Stimulated activated CD8-positive, alpha-beta memory T cell treated with anti-CD3 and anti-CD28 coated beads, Interleukin-15, amount 100 ng/mL, for 24 hours (primary cell): ENCODE measurements around the gene PARVB.

ENCODE experiments used
- DNase-seq: peaks from one replicate; pipeline ENCODE4 v3.0.0-alpha.2; 2020; ENCODE audit warnings: low read depth

Gene PARVB

DNA sequence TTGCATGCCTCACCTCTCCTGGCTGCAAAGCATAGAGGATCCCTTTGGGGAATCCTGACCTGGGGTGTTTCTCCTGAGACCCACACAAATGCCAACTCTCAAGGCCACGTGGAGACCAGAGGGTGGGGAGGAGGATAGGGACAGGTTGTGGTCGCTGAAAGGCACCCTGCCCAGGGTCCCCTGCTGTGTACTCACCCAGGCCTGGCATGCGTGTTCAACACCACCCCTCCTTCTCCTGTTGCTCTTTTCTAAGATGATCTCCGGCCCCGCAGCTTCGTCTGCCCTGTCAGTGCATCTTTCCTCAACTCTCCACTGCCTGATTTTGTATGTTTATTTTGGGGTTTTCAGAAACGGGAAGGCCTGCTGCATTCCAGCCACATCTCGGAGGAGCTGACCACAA is 112.0 kb downstream of the PARVB start:
- no peak for DNase-seq

DNA sequence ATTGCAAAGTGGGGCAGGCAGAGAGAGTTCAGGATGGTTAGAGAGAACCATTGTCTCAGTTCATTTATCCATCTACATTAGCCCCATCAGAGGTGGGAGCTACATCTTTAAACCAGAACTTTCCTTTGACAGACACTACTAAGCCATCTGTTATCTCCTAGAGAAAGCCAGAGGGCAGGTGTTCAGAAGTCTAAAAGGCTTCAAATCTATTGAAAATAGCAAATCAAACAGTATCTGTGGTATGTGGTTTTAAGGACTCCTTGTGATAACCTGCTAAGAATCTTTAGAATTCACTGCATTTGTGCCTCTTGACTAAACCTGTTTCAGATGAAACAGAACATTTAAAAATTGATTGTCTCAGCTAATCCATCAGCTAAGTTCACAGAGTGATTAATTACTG is 112.7 kb downstream of the PARVB start:
- no peak for DNase-seq

DNA sequence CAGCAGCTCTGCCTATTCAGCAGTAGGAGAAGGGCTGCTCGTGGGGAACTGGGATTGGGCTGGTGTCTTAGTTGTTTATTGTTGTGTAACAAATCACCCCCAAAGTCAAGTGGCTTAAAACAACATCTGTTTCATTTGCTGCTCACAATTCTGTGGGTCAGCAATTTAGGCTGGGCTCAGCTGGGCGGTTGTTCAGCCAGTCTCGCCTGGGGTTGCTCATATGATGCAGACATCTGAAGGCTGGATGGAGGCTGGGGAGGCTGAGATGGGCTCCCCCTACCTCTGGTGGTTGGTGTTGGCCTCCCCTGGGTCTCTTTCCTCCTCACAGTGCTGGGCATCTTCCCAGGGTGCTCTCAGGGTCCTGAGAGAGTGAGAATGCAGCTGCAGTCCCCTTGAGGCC is 113.3 kb downstream of the PARVB start:
- no peak for DNase-seq

DNA sequence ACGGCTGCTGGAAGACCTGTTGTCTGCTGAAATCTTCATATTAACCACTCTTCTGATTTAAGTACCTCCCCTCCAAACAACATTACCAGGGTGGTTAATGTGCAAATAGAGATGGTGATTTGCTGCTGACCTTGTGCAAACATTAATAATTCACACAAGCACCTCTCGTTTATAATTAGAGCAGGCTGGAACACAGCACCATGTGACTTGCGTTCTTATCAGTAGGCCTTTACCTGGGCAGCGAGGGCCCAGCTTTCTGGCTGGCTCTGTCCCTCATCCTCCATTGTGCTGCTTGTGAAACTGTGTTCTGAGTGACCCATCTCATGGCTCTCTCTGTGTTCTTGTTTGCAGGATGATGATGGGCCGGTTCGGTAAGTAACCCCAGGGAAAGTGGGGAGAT is 115.7 kb downstream of the PARVB start:
- DNase-seq: no peak

DNA sequence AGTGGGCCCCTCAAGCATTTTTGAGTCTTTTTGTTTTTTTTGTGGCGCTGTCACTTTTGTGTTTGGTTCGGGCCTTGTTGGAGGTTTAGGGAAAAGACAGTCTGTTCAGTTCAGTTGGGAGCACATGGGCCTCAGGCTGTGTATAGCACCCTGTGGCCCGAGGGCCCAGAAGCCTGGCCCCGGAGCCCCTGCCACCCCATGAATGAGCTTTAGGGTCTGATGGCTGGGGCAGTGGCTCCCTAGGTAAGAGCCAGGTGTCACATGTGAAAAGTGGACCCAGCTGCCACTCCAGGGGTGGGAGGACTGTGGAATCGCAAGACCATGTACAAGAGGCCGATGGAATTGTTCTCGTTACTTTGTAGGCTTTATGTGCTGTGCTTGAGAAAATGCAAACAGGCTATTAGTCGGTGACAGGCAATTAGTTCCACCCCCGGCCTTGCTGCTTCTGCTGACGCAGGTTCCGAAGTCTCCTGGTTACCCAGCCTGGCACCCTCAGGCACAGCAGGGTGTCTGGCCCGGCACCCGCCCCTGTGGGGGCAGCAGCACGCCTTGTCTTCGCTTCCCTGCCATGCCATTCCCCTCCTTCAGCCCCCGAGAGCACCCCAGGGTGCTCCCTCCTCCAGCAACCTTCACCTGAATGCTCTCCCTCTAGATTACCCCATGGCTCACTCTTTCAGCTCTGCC is 118.5 kb downstream of the PARVB start:
- no peak for DNase-seq

DNA sequence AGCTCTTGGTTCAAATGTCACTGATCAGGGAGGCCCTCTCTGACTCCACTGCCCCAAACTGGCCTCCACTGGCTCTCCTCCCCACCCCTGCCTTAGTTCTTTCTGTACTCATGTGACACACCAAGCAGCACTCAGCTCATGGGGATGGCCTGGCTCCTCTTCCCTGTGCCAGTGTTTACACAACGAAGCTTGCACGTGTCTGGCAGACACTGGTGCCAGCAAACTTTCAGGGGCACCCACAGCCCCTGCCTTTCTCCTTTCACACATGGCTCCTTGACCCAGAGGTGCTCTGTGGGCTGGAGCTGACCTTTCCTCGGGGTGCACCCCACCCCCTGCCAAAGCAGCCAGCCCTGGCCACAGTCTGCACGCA is 119.0 kb downstream of the PARVB start:
- DNase-seq: no peak

DNA sequence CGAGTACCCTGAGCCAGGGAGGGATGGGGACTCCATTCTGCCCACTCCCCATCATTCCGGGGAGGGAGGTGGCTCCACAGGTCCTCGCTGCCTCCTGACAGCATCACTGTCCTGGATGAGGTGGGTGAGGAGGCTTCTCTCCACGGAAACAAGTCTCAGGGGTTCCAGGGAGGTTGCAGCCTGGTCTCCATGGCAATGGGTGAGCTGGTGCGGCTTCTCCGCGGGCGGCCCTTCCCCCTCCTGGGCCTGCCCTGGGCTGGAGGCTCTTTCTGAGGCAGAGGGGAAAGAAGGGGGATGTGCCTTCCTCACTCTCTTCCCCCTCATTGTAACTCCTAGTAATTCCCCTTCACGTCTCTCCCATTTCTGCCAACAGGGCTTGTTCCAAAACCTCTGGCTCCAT is 119.5 kb downstream of the PARVB start:
- no peak for DNase-seq

DNA sequence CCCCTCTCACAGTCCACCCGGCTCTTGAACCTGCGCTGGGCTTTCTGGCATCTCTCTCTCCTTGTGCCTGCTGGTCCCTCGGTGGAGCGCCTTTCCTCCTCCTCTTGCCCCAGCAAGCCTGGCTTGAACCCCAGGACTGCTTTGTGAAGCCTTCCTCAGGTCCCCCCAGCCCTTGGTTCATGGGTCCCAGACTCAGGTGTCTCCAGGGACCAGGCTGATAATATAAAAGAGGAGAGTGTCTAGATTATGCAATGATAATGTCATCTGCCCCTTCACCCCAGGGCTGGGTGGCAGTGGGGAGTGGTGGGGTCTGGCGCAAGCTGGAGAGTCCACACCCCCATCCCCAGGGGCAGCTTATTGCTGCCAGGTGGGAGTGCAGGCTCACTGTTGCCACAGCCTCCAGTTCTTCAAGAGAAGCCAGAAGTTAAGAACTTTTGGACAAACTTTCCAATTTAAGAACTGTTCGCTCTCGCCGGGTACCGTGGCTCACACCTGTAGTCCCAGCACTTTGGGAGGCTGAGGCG is 120.0 kb downstream of the PARVB start:
- DNase-seq: no peak

DNA sequence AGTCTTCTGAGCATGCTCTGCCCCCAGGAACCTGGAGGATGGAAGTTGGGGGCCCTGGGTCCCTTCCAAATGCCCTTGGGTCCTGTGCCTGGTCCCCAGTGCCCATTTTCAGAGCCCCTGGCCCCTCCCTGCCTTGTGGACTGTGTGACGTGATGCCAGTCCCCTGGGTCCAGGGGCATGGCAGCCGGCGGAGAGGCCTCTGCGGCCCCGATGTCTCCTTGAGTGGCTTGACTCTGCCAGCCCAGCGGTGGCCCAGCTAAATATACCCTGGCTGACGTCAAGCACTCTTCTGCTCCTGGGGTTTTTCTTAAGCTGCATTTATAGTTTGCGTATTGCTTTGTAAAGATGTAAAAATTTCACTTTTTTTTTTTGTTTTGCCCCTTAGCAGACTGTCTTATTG is 121.4 kb downstream of the PARVB start:
- no peak for DNase-seq

DNA sequence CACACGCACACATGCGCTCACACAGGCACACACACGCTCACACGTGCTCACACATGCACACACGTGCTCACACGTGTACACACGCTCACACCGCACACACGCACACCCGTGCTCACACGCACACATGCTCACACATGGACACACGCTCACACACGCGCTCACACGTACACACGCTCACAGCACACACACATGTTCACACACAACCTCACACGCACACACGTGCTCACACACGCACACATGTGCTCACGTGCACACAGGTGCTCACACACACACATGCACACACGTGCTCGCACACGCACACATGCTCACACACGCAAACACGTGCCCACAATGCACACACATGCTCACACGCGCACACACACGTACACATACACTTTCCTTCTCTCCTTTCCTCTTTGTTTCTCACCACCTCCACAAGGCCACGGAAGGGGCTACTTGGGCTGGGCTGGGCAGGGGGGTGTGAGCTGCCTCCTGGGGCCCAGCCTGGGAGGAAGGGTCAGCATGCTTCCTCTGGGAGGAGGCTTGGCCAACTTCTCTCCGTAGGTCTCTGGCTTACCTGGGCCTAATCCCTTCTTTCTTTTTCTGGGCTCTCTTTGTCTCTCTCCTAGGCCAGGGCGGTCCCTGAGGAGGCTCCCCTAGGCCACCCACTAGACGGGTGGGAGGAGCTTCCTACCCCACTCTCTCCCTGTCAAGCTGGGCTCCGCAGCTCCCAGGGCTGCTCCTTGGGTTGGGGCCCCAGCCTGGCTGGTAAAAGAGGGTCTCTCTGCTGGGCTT is 122.2 kb downstream of the PARVB start:
- DNase-seq: no peak

DNA sequence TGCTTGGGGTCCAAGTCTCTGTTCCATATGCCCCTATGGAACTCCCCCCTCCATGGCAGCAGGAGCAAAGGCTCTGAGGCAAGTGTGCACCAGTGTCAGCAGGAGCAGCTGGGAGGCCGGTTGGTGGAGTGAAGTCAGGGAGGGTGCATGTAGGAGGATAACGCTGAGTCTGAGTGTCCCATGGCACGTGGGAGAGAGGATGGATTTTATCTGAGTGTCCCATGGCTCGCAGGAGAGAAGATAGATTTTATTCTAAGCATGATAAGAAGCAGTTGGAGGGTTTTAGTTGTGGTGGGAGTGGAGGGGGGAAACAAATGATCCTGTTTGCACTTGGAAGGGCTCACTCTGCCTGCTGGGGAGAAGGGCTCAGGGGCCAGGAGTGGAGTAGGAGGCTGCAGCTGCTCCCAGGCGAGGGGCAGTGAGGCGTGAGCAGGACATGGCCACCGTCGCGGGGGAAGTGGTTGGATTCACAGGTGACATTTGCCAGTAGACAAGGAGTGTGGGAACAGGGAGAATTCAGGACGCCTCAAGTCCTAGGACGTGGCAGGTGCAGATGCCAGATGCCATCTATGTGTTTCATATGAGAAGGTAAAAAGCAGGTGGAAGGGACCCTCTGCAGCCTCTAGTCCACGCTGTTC is 123.0 kb downstream of the PARVB start:
- DNase-seq: no peak

DNA sequence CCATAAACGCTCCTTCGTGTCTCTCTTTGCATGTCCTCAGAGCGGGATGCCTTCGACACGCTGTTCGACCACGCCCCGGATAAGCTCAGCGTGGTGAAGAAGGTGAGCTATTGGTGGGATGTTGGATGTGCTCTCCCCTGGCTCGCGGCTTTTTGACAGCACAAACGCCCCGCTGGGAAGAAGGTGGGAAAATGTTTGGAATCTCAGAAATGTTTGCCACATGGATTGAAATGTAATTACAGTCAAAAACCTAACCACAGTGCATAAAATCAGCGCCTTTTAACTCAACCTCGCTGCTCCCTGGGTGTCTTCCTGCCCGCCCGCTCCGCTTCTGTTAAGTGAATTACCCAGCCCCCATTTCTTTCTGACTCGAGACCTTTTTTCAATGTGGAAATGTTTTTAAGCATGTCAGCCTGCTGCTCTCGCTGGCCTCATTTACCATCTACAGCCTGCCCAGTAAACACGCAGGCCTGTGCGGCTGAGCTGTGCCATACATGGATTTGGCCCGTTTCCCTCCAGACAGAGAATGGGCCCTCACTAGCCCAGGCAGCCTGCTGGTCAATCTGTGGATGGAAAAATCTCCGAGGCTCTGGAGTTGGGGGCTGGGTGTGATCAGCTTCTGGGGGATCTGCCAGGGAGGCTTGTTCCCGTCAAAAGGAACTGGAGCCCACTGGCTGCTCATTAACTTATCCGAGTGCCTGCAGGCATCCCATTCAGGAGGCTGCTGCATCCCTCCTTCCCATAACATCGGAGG is 123.9 kb downstream of the PARVB start:
- DNase-seq: no peak

DNA sequence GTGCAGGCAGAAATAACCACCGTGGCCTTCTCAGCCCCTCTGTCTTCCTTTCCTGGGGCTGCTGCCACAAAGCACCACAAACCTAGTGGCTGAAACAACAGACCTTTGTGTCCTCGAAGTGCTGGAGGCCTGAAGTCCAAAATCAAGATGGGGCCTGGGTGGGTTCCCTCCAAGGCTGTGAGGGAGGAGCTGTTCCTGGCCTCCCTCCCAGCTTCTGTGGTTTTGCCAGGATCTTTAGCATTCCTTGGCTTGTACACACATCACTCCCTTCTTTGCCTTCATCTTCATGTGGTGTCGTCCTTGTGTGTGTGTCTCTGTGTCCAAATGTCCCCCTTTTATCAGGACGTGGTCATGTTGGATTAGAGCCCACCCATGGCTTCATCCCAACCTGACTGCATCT is 127.6 kb downstream of the PARVB start:
- DNase-seq: no peak

DNA sequence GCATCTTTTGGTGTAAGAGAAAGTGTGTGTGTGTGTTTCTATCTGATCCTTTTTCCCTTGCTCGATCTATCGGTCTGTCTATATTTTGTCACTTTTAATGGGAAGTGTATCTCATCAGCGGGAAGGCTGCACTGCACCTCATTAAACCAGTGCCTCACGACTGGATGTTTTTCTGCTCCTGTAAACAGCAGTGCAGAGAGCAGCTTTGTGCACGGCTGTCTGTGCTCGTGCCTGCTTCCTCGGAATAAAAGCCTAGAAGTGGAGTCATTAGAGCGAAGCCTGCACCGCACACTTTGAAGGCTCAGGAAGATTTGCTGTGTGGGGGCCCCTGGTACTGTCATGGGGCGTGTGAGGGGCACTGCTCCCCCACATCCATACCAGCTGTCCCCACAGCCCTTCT is 129.6 kb downstream of the PARVB start:
- no peak for DNase-seq

DNA sequence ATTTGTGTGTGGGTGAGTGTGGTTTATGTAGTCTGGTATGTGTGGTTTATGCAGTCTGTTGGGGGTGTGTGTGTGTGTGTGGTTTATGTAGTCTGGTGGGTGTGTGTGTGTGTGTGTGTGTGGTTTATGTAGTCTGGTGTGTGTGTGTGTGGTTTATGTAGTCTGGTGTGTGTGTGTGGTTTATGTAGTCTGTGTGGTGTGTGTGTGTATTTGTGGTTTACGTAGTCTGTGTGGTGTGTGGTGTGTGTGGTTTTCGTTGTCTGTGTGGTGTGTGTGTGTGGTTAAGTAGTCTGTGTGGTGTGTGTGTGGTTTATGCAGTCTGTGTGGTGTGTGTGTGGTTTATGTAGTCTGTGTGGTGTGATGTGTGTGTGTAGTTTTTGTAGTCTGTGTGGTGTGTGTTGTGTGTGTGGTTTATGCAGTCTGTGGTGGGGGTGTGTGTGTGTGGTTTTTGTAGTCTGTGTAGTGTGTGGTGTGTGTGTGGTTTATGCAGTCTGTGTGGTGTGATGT is 130.4 kb downstream of the PARVB start:
- no peak for DNase-seq

DNA sequence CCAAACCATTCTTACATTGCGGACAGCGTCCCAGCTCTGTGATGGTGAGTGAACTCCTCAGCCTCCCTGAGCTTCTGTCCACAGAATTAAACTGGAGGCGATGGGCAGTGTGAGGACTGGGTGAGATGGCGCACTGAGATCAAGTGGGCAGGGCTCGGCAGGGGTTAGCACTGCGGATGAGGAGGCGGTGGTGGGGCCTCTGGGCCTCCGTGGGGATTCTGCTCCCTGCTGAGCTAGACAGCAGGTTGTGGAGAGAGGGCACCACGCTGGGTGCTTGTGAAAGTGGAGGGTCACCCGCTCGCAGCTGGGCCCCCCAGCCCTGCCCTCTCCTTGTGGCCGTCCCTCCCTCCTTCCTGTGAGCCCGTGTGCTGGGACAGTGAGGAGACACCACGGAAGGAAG is 131.0 kb downstream of the PARVB start:
- no peak for DNase-seq

DNA sequence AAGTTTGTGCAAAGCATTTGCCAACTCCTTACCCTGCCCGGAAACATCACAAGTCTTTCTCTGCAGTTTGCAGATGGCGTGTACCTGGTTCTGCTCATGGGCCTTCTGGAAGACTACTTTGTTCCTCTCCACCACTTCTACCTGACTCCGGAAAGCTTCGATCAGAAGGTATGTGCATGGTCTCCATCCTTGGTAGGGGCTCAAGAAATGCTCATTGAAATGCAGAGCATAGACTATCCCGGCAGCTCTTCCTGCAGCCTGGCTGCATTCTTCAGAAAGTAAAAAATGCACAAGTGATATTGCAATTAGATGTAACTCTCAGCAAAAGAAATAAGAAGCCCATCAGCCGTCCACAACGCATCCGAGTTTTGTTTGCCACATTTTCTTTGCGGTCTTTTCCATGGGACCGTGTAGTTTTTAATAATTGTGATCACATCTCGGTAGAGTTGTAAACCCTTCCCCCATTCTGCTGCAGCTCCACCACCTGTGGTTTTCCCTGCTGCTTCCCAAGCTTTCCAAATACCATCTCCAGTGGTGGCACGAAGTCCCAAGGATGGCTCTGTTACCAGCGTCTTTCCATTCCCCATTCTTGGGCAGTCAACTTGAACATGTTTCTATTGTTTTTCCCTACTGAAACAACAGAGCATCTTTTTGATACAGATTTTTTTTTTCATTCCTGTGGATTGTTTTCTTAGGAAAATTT is 134.0 kb downstream of the PARVB start:
- DNase-seq: no peak

DNA sequence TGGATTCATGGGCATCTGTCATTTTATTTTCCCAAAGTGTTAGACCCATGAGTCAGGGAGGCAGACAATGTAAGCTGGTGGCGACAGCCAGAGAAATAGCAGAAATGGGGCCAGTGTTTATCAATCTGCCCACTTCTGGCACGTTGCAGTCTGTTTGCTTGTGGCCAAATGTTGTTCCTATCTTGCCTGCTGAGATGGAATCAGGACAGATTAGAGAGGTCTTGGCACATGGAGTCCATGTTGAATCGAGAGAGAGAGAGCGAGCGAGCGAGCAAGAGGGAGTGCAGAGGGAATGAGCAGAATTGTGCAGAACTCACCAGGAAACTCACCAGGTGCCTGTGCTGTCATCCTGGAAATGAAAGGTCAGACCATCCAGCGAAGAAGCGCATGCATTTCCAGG is 134.7 kb downstream of the PARVB start:
- DNase-seq: no peak

DNA sequence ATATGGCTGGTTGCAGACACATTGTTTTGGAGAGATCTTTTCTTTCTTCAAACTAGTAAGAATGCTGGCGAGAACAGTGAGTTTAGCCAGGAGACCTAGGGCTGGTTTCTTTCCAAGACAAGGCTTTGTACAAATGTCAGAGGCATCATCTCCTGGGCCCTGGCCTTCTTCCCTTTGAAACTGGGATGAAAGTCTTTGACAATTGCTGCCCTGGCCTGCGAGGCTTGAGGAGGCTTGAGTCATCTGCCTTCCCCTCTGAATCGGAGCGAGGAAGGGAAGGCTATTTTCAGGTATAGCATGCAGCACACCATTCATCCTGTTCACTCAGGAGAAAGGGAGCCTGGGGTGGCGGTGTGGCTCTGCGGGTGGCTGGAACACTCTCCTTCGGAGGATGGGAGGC is 135.1 kb downstream of the PARVB start:
- no peak for DNase-seq

DNA sequence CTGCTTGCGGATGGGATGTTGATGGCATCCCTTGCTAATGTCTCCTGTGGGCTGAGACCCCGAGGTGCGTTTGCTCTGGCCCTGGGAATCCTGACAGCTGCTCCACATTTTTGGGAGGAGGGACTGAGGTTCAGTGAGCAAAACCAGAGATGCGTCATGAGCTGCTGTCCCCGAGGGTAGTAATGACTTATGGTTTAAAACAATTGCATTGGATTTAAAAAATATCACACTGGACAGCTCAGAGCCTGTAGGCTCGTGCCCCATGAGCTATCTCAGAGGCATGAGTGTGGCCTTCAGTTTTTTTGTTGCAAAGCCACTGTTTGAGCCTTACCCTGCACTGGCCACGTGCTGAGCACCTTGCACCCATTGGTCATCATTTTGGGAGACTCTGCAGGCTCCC is 135.7 kb downstream of the PARVB start:
- DNase-seq: no peak

DNA sequence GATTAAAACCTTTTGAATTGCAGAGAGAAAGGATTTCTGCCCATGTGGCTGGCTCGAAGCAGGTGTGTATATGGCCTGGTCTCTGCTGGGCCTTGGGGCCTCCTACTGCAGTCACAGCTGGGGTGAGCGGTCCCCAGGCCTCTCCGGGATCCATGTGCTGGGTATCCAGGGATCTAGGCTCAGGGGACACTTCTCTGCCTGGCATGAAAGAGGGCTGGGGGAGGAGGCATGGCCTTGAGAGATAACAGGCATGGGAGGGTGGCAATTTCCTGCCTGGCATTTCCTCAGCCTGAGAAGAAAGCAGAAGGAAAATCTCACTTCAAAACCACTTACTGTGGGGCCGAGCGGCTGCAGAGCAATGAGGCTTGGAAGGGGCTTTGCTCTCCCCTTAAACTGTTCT is 136.3 kb downstream of the PARVB start:
- no peak for DNase-seq

DNA sequence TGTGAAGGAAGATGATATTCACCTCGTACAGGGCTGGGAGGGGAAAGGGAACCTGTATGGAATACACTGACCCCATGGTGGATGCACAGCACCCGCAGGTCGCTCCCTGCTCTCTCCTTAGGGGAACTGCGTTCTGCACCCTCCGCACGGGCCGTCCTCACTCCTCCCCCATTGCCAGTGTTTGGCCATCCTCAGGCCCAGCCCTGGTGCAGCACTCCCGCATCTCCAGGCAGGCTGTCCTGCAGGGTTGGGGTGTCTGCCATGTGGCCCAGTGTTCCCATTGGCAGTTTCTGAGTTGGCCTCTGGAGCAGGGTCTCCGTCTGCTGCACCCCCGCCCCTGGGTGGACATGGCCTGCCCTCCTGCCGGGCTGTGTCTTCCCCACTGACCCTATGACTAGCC is 137.6 kb downstream of the PARVB start:
- DNase-seq: no peak
